Esophagus squamous epithelium (tissue), 5 donors: ENCODE data around the gene TCF4. TPM values are rescaled to one million over a fixed set of nuclear protein-coding genes. Genes with fewer than 3 reads are reported as not detected.

ENCODE experiments used
- DNase-seq: peaks from one replicate; lab custom pipeline; 2025; lab: John Stamatoyannopoulos, UW
- H3K27ac ChIP-seq, 4 donors: fragments of 200-600 bp; sonication (generic); one replicate each; pipeline ENCODE4 v1.5.1; 2016 to 2019; ENCODE audit warnings: mild to moderate bottlenecking in 1 of 4
- H3K27me3 ChIP-seq, 4 donors: fragments of 200-600 bp; sonication (generic); 1 replicate in 3 of 4; 2 replicates in 1 of 4; pipeline versions ENCODE4 v1.5.1 to v1.6.0; 2017 to 2021; ENCODE audit warnings: antibody characterized with exemption in 1 of 4
- H3K36me3 ChIP-seq, 3 donors: fragments of 200-600 bp; sonication (generic); one replicate each; pipeline ENCODE4 v1.5.1; 2016 to 2019
- H3K4me1 ChIP-seq, 3 donors: fragments of 200-600 bp; sonication (generic); one replicate each; pipeline ENCODE4 v1.5.1; 2017 to 2019
- H3K4me3 ChIP-seq, 4 donors: fragments of 200-600 bp; sonication (generic); 1 replicate in 3 of 4; 2 replicates in 1 of 4; pipeline ENCODE4 v1.5.1; 2016 to 2019; ENCODE audit warnings: mild to moderate bottlenecking in 2 of 4, moderate library complexity in 1 of 4
- H3K9me3 ChIP-seq, 3 donors: fragments of 200-600 bp; sonication (generic); one replicate each; pipeline ENCODE4 v1.5.1; 2016 to 2019
- POLR2A ChIP-seq, 4 donors: fragments of 450-650 bp; IDR thresholded peaks; one replicate each; pipeline ENCODE4 v1.6.1; 2017; ENCODE audit warnings: antibody characterized with exemption in 4 of 4, mild to moderate bottlenecking in 4 of 4, moderate library complexity in 3 of 4
- WGBS, 2 donors: methylation state at CpG; one replicate each; pipeline ENCODE4 v1.1.5; 2018; 5-methylcytosine and 5-hydroxymethylcytosine counted together
- intact Hi-C: fragments of 100-400 bp; cut with DNase I; formaldehyde crosslinking; loops from one replicate; pipeline ENCODE4 v1.15.0; 2022
- total RNA-seq, 4 donors: library from RNA; depleted of rRNA; stranded (reverse); fragments of >200 nt; gene quantifications; one replicate each; pipeline ENCODE4 v1.1.0, GENCODE V29; 2016
- TF ChIP-seq, protein P1 (sequence below), 6 experiments: fragments of 450-650 bp in 4 of 6; fragments of 200-600 bp in 2 of 6; sonication (generic) in 2 of 6; IDR thresholded peaks; one replicate each; pipeline ENCODE4 v1.5.1; 2016 to 2019; ENCODE audit warnings: antibody characterized with exemption in 6 of 6, mild to moderate bottlenecking in 4 of 6, moderate library complexity in 4 of 6
- donor health status: DM: yes; HTN: yes; CAD: no.

The TCF4 gene
- total RNA-seq, 4 donors from 2014 or later, result 19.0 to 79.7 (median 26.0) TPM

DNA sequence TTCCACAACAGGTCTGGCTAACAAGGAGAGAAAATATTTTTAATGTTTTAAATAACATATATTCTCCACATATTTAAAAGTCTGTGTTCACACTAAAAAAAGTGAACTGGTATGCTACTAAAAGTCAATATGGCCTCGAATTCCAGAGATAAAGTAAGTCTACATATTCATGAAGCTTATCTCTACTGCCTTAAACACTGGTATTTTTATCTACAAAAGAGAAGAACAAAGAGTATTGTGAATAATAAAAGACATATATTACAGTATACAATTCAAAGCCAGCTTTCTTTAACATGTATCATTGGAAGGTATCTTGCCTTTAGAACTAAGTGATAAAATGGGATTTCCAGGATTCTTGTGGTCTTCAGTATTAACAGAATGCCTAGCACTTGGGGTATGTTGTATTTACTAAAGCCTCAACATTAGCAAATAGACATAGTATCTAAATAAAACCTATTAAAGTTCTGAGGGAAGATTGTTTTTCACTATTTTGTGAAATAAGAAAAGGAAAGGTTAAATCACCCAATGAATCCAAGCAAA lies 325.9 kb downstream of the TCF4 start:
- no peak for DNase-seq
- 74 to 83% methylated on average over 1 of the region's 1 CpG for WGBS, 2 donors
- H3K27me3 ChIP-seq, result no peaks in the 10 kb centered on the region
- intact Hi-C loops, result no loop called here
- H3K4me3 ChIP-seq, result no peak overlapping the region
- H3K27ac ChIP-seq, result no peak overlapping the region
- no peak for TF ChIP-seq POLR2A (IDR thresholded peaks at IDR 0.05)
- TF ChIP-seq, protein P1, sequence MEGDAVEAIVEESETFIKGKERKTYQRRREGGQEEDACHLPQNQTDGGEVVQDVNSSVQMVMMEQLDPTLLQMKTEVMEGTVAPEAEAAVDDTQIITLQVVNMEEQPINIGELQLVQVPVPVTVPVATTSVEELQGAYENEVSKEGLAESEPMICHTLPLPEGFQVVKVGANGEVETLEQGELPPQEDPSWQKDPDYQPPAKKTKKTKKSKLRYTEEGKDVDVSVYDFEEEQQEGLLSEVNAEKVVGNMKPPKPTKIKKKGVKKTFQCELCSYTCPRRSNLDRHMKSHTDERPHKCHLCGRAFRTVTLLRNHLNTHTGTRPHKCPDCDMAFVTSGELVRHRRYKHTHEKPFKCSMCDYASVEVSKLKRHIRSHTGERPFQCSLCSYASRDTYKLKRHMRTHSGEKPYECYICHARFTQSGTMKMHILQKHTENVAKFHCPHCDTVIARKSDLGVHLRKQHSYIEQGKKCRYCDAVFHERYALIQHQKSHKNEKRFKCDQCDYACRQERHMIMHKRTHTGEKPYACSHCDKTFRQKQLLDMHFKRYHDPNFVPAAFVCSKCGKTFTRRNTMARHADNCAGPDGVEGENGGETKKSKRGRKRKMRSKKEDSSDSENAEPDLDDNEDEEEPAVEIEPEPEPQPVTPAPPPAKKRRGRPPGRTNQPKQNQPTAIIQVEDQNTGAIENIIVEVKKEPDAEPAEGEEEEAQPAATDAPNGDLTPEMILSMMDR (IDR thresholded peaks at IDR 0.05), result no peak
- H3K9me3 ChIP-seq, result no peaks in the 10 kb centered on the region
- H3K4me1 ChIP-seq, result peaks cover 0 to 18% (median 4%) of the 10 kb centered on the region in 3 donors
- H3K36me3 ChIP-seq, result peaks cover 0 to 73% (median 0%) of the 10 kb centered on the region in 3 donors

DNA sequence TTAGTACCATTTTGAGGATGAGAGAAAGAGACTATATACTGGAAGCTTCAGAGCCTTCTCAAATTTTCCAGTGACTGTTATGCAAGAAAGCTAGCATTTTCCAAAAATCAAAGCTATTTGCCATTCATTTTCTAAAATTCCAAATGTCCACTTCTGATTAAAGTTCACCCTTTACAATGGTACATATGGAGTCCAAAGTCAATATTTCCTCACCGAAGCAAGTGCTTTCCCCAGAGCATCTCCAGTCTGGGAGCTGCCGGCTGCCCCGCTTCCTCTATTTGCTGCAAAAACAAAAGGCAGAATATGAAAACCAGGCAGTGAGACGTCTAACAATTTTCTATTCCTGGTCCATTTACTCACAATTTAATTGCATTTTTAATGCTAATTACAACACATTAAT lies 326.7 kb downstream of the TCF4 start:
- 83 to 86% methylated on average over 4 of the region's 4 CpGs for WGBS, 2 donors

DNA sequence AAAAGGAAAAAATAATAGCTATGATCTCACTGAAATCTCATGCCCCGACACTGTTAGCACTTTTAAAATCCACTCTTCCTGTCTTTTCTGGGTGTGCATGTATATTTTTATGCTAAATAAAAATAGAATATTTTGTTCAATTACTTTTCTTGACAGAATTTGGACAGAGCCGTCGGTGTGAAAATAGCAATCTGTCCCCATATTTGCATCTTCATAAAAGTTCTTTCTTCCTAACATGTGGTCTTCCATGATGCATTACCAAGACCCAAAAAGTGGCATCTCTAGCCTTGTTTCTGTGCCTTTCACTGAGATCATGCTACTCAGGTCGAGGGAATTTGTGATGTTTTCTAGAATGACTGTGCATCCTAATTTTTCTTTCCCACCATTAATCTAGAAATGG lies 329.9 kb downstream of the TCF4 start:
- no peak overlapping the region for H3K4me3 ChIP-seq
- intact Hi-C loops, result no loop called here
- H3K27ac ChIP-seq, result no peak overlapping the region
- no peak for TF ChIP-seq POLR2A (IDR thresholded peaks at IDR 0.05)
- TF ChIP-seq, protein P1 (IDR thresholded peaks at IDR 0.05), result no peak
- peaks cover 0 to 7% (median 0%) of the 10 kb centered on the region in 3 donors for H3K4me1 ChIP-seq
- H3K9me3 ChIP-seq, result no peaks in the 10 kb centered on the region
- DNase-seq, result no peak
- 87 to 89% methylated on average over 4 of the region's 4 CpGs for WGBS, 2 donors
- H3K27me3 ChIP-seq, result no peaks in the 10 kb centered on the region
- peaks cover 0 to 88% (median 0%) of the 10 kb centered on the region in 3 donors for H3K36me3 ChIP-seq

More for the DNA sequence above, 326.7 kb downstream of the TCF4 start:
- DNase-seq, result no peak
- Histone ChIP-seq H3K4me3 (no peak overlapping the region), H3K36me3 (peaks cover 0 to 73% (median 0%) of the 10 kb centered on the region in 3 donors), H3K27me3 (no peaks in the 10 kb centered on the region), H3K9me3 (no peaks in the 10 kb centered on the region), H3K4me1 (peaks cover 0 to 13% (median 4%) of the 10 kb centered on the region in 3 donors), H3K27ac (no peak overlapping the region)
- TF ChIP-seq, protein P1 (IDR thresholded peaks at IDR 0.05), result no peak
- no peak for TF ChIP-seq POLR2A (IDR thresholded peaks at IDR 0.05)
- intact Hi-C loops, result no loop called here

DNA sequence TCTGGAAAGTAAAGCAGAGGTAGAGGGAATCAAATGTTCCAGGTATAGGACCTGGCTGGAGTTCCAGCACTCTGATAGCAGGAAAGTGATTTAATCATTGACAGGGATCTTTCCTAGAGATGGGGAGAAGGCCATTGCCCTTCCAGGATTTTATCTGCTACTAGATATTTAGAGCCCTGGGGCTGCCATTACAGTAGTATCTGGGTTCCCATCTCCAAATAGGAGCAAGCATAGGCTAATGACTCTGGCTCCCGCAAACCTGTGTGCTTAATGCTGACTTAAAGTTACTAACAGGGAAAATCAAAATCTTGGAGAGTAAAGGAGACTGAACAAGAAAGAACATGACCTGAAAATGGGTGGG lies 331.1 kb downstream of the TCF4 start:
- Histone ChIP-seq H3K27ac (no peak overlapping the region), H3K4me3 (no peak overlapping the region), H3K27me3 (no peaks in the 10 kb centered on the region), H3K9me3 (no peaks in the 10 kb centered on the region), H3K4me1 (peaks cover 0 to 17% (median 0%) of the 10 kb centered on the region in 3 donors), H3K36me3 (peaks cover 0 to 79% (median 0%) of the 10 kb centered on the region in 3 donors)
- intact Hi-C loops, result no loop called here
- no peak for DNase-seq
- WGBS, 2 donors, result 89 to 100% methylated on average over 1 of the region's 1 CpG
- TF ChIP-seq, protein P1 (IDR thresholded peaks at IDR 0.05), result no peak
- no peak for TF ChIP-seq POLR2A (IDR thresholded peaks at IDR 0.05)

DNA sequence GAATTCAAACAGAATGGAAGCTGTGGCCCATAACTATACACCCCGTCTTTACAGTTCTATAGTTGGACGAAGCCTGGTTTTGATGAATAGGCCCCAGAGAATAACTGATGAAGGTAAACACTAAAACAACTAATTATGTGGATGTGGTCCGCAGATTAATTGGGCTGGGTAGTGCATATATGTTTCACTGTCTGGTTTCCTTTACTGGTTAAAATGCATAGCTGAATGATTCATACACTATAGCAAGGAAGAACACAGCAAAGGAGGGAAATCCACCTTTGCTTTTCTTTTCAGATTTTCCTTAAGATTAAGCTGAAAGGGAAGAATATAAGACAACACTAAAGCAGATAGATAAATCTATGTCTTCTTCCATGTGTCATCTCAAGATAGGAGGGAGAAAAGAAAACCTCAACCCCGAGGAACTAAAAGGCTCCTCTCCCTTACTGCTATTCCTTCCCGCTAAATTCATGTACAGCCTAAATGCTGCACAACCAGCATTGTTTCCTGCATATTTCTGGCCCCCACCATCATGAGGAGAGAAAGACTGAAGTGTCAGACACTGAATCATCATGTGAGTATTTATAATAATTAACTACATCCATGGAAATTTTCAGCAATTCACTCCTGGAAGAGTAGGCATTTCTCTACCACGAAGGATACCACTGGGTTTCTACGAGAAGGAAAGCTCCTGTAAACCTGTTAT lies 331.6 kb downstream of the TCF4 start:
- intact Hi-C loops, result no loop called here
- WGBS, 2 donors, result 84 to 89% methylated on average over 7 of the region's 7 CpGs
- no peak overlapping the region for H3K27ac ChIP-seq
- H3K4me1 ChIP-seq, result peaks cover 0 to 20% (median 0%) of the 10 kb centered on the region in 3 donors
- no peak for DNase-seq
- H3K27me3 ChIP-seq, result no peaks in the 10 kb centered on the region
- no peaks in the 10 kb centered on the region for H3K9me3 ChIP-seq
- TF ChIP-seq, protein P1 (IDR thresholded peaks at IDR 0.05), result no peak
- TF ChIP-seq POLR2A (IDR thresholded peaks at IDR 0.05), result no peak
- H3K36me3 ChIP-seq, result peaks cover 0 to 76% (median 0%) of the 10 kb centered on the region in 3 donors
- no peak overlapping the region for H3K4me3 ChIP-seq
